ENCODE measurements around the gene YIPF2.
"Not testable (repeated sequence)": the region's sequence is repeated elsewhere in the genome, so short reads cannot be mapped to it uniquely, and the experiment has no call there.

YIPF2 gene

GRCh38 chr19:10882108-10882457 lies 46.4 kb downstream of the YIPF2 start:
- H3K27ac ChIP-seq (ENCODE audit: low read length), result no peak overlapping the region
- H3K27me3 ChIP-seq (replicated peaks; ENCODE audit: insufficient read depth, low read length), result no peaks in the 10 kb centered on the region
- no peaks in the 10 kb centered on the region for H4K20me1 ChIP-seq (ENCODE audit: insufficient read depth, low read length)
- H3K36me3 ChIP-seq (replicated peaks; ENCODE audit: insufficient read depth, low read length), result no peaks in the 10 kb centered on the region
- peaks cover 10% of the 10 kb centered on the region for H3F3A ChIP-seq (ENCODE audit: insufficient read depth, low read length)
- TF ChIP-seq EZH2phosphoT487 (IDR thresholded peaks at IDR 0.05; ENCODE audit: low read length) (no peak), EZH2 (optimal IDR thresholded peaks at IDR 0.05; ENCODE audit: low read depth, low read length) (no peak), CTCF (IDR thresholded peaks at IDR 0.05; ENCODE audit: low read length) (no peak)
- no peak overlapping the region for H3K4me2 ChIP-seq (ENCODE audit: low read depth, low read length)
- H2AFZ ChIP-seq (ENCODE audit: low read length), result no peak overlapping the region
- DNase-seq, result no peak
- H3K79me2 ChIP-seq (ENCODE audit: low read length), result peaks cover 80% of the 10 kb centered on the region
- H3K4me3 ChIP-seq (ENCODE audit: low read length), result no peak overlapping the region
- H3K9ac ChIP-seq (ENCODE audit: low read length), result no peak overlapping the region
- H3K9me3 ChIP-seq (replicated peaks; ENCODE audit: insufficient read depth, low read length), result no peaks in the 10 kb centered on the region
- H3K9me2 ChIP-seq (replicated peaks; ENCODE audit: insufficient read depth, low read length), result no peaks in the 10 kb centered on the region
- H3K4me1 ChIP-seq (ENCODE audit: low read length), result peaks cover 15% of the 10 kb centered on the region

GRCh38 chr19:10881403-10882107 lies 46.9 kb downstream of the YIPF2 start:
- H3F3A ChIP-seq (ENCODE audit: insufficient read depth, low read length), result peaks cover 10% of the 10 kb centered on the region
- H3K27ac ChIP-seq (ENCODE audit: low read length), result no peak overlapping the region
- no peak overlapping the region for H2AFZ ChIP-seq (ENCODE audit: low read length)
- H3K27me3 ChIP-seq (replicated peaks; ENCODE audit: insufficient read depth, low read length), result no peaks in the 10 kb centered on the region
- H3K9me2 ChIP-seq (replicated peaks; ENCODE audit: insufficient read depth, low read length), result no peaks in the 10 kb centered on the region
- no peaks in the 10 kb centered on the region for H3K9me3 ChIP-seq (replicated peaks; ENCODE audit: insufficient read depth, low read length)
- H3K9ac ChIP-seq (ENCODE audit: low read length), result no peak overlapping the region
- TF ChIP-seq EZH2 (optimal IDR thresholded peaks at IDR 0.05; ENCODE audit: low read depth, low read length) (no peak), CTCF (IDR thresholded peaks at IDR 0.05; ENCODE audit: low read length) (no peak), EZH2phosphoT487 (IDR thresholded peaks at IDR 0.05; ENCODE audit: low read length) (no peak)
- no peak for DNase-seq
- H4K20me1 ChIP-seq (ENCODE audit: insufficient read depth, low read length), result no peaks in the 10 kb centered on the region
- no peak overlapping the region for H3K4me3 ChIP-seq (ENCODE audit: low read length)
- H3K79me2 ChIP-seq (ENCODE audit: low read length), result peaks cover 80% of the 10 kb centered on the region
- H3K4me1 ChIP-seq (ENCODE audit: low read length), result peaks cover 15% of the 10 kb centered on the region
- H3K4me2 ChIP-seq (ENCODE audit: low read depth, low read length), result no peak overlapping the region
- H3K36me3 ChIP-seq (replicated peaks; ENCODE audit: insufficient read depth, low read length), result no peaks in the 10 kb centered on the region

GRCh38 chr19:10878253-10878652 lies 50.2 kb downstream of the YIPF2 start:
- peaks cover 19% of the 10 kb centered on the region for H3K4me1 ChIP-seq (ENCODE audit: low read length)
- H3F3A ChIP-seq (ENCODE audit: insufficient read depth, low read length), result peaks cover 10% of the 10 kb centered on the region
- H3K27ac ChIP-seq (ENCODE audit: low read length), result peak overlapping the region; percentile 80
- H3K9me2 ChIP-seq (replicated peaks; ENCODE audit: insufficient read depth, low read length), result no peaks in the 10 kb centered on the region
- no peaks in the 10 kb centered on the region for H3K27me3 ChIP-seq (replicated peaks; ENCODE audit: insufficient read depth, low read length)
- H3K36me3 ChIP-seq (replicated peaks; ENCODE audit: insufficient read depth, low read length), result no peaks in the 10 kb centered on the region
- H3K79me2 ChIP-seq (ENCODE audit: low read length), result peaks cover 89% of the 10 kb centered on the region
- H3K4me3 ChIP-seq (ENCODE audit: low read length), result peak overlapping the region; percentile 39
- peak overlapping the region; percentile 72 for H3K9ac ChIP-seq (ENCODE audit: low read length)
- peak; percentile 66 for DNase-seq
- TF ChIP-seq EZH2 (optimal IDR thresholded peaks at IDR 0.05; ENCODE audit: low read depth, low read length) (no peak), CTCF (IDR thresholded peaks at IDR 0.05; ENCODE audit: low read length) (no peak), EZH2phosphoT487 (IDR thresholded peaks at IDR 0.05; ENCODE audit: low read length) (no peak)
- H3K9me3 ChIP-seq (replicated peaks; ENCODE audit: insufficient read depth, low read length), result no peaks in the 10 kb centered on the region
- H4K20me1 ChIP-seq (ENCODE audit: insufficient read depth, low read length), result no peaks in the 10 kb centered on the region
- H2AFZ ChIP-seq (ENCODE audit: low read length), result peak overlapping the region; percentile 21
- peak overlapping the region; percentile 82 for H3K4me2 ChIP-seq (ENCODE audit: low read depth, low read length)

GRCh38 chr19:10877608-10878007 lies 50.8 kb downstream of the YIPF2 start:
- H3K36me3 ChIP-seq (replicated peaks; ENCODE audit: insufficient read depth, low read length); H2AFZ ChIP-seq (ENCODE audit: low read length); H3K27me3 ChIP-seq (replicated peaks; ENCODE audit: insufficient read depth, low read length); H3K9me2 ChIP-seq (replicated peaks; ENCODE audit: insufficient read depth, low read length); H3K4me3 ChIP-seq (ENCODE audit: low read length); DNase-seq; H3K9me3 ChIP-seq (replicated peaks; ENCODE audit: insufficient read depth, low read length); H4K20me1 ChIP-seq (ENCODE audit: insufficient read depth, low read length): not testable (repeated sequence)
- Histone ChIP-seq H3K4me2 (ENCODE audit: low read depth, low read length) (peak overlapping the region; percentile 82; the same call in 1 of the 2 replicates), H3K4me1 (ENCODE audit: low read length) (peaks cover 25% of the 10 kb centered on the region), H3K9ac (ENCODE audit: low read length) (peak overlapping the region; percentile 72), H3K27ac (ENCODE audit: low read length) (peak overlapping the region; percentile 80; the same call in 1 of the 2 replicates), H3K79me2 (ENCODE audit: low read length) (peaks cover 89% of the 10 kb centered on the region), H3F3A (ENCODE audit: insufficient read depth, low read length) (peaks cover 14% of the 10 kb centered on the region)
